Nephron (organoid): Measurements from ENCODE around the gene LGR6.

ENCODE experiments used
- H3K27ac Mint-ChIP-seq, 3 experiments: 2 replicates each; pipeline ENCODE4 v1.8.0; 2020; ENCODE audit warnings: mixed read lengths in 3 of 3, mild to moderate bottlenecking in 2 of 3, moderate library complexity in 1 of 3
- H3K27me3 Mint-ChIP-seq: 2 replicates; pipeline ENCODE4 v1.8.0; 2021; ENCODE audit warnings: low read depth, mild to moderate bottlenecking, moderate library complexity, mixed read lengths
- H3K36me3 Mint-ChIP-seq: 2 replicates; pipeline ENCODE4 v1.8.0; 2020; ENCODE audit warnings: low read depth, mixed read lengths
- H3K4me1 Mint-ChIP-seq: 2 replicates; pipeline ENCODE4 v1.8.0; 2020; ENCODE audit warnings: mixed read lengths
- H3K4me3 Mint-ChIP-seq, 3 experiments: 2 replicates each; pipeline ENCODE4 v1.8.0; 2020; ENCODE audit warnings: mild to moderate bottlenecking in 3 of 3, mixed read lengths in 3 of 3, moderate library complexity in 2 of 3
- H3K9me3 Mint-ChIP-seq: 2 replicates; pipeline ENCODE4 v1.8.0; 2020; ENCODE audit warnings: mixed read lengths
- CTCF ChIP-seq, 3 experiments: fragments of 200-600 bp; sonication (generic); IDR thresholded peaks; one replicate each; pipeline ENCODE4 v1.5.0; 2021; ENCODE audit warnings: antibody characterized with exemption in 3 of 3; ENCODE audit not compliant: unreplicated experiment in 3 of 3

LGR6 gene

GRCh38 chr1:202282596-202283283, 89.1 kb downstream of the LGR6 start:
- Mint-ChIP-seq H3K4me3 (peak overlapping the region in 1 of 3 experiments; percentile 16), H3K4me1 (peaks cover 81% of the 10 kb centered on the region), H3K36me3 (no peaks in the 10 kb centered on the region), H3K27me3 (peaks cover 18% of the 10 kb centered on the region), H3K9me3 (no peaks in the 10 kb centered on the region), H3K27ac (peak overlapping the region; percentile 77 to 79 (median 78))
- no peak for TF ChIP-seq CTCF (IDR thresholded peaks at IDR 0.05; ENCODE audit: unreplicated experiment in 3 of 3)

GRCh38 chr1:202283379-202283844, 89.8 kb downstream of the LGR6 start:
- Mint-ChIP-seq H3K4me1 (peaks cover 81% of the 10 kb centered on the region), H3K4me3 (no peak overlapping the region), H3K36me3 (no peaks in the 10 kb centered on the region), H3K9me3 (no peaks in the 10 kb centered on the region), H3K27ac (peak overlapping the region; percentile 52 to 78 (median 69)), H3K27me3 (peaks cover 21% of the 10 kb centered on the region)
- no peak for TF ChIP-seq CTCF (IDR thresholded peaks at IDR 0.05; ENCODE audit: unreplicated experiment in 3 of 3)

- Mint-ChIP-seq H3K36me3 (no peaks in the 10 kb centered on the region), H3K27me3 (peaks cover 20% of the 10 kb centered on the region), H3K4me1 (peaks cover 80% of the 10 kb centered on the region), H3K9me3 (no peaks in the 10 kb centered on the region), H3K27ac (peak overlapping the region in 2 of 3 experiments; percentile 10 to 54), H3K4me3 (no peak overlapping the region)
- no peak for TF ChIP-seq CTCF (IDR thresholded peaks at IDR 0.05; ENCODE audit: unreplicated experiment in 3 of 3)
These were observed 90.4 kb downstream of the LGR6 start for GRCh38 chr1:202283991-202284390.

- no peaks in the 10 kb centered on the region for H3K36me3 Mint-ChIP-seq
- no peak for TF ChIP-seq CTCF (IDR thresholded peaks at IDR 0.05; ENCODE audit: unreplicated experiment in 3 of 3)
- peaks cover 19% of the 10 kb centered on the region for H3K27me3 Mint-ChIP-seq
- no peaks in the 10 kb centered on the region for H3K9me3 Mint-ChIP-seq
- H3K4me1 Mint-ChIP-seq = peaks cover 73% of the 10 kb centered on the region
- H3K27ac Mint-ChIP-seq = peak overlapping the region in 1 of 3 experiments; percentile 31
- H3K4me3 Mint-ChIP-seq = peak overlapping the region in 1 of 3 experiments; percentile 8
These were observed 92.3 kb downstream of the LGR6 start for GRCh38 chr1:202285908-202286307.

- no peak for TF ChIP-seq CTCF (IDR thresholded peaks at IDR 0.05; ENCODE audit: unreplicated experiment in 3 of 3)
- no peaks in the 10 kb centered on the region for H3K9me3 Mint-ChIP-seq
- peaks cover 73% of the 10 kb centered on the region for H3K4me1 Mint-ChIP-seq
- H3K36me3 Mint-ChIP-seq = no peaks in the 10 kb centered on the region
- peaks cover 16% of the 10 kb centered on the region for H3K27me3 Mint-ChIP-seq
- peak overlapping the region; percentile 31 to 64 (median 61) for H3K27ac Mint-ChIP-seq
- peak overlapping the region in 2 of 3 experiments; percentile 34 to 40 for H3K4me3 Mint-ChIP-seq
These were observed 93.1 kb downstream of the LGR6 start for GRCh38 chr1:202286622-202287097.

- TF ChIP-seq CTCF (IDR thresholded peaks at IDR 0.05; ENCODE audit: unreplicated experiment in 3 of 3) = no peak
- H3K36me3 Mint-ChIP-seq = no peaks in the 10 kb centered on the region
- no peaks in the 10 kb centered on the region for H3K9me3 Mint-ChIP-seq
- H3K4me1 Mint-ChIP-seq = peaks cover 73% of the 10 kb centered on the region
- no peak overlapping the region for H3K4me3 Mint-ChIP-seq
- H3K27me3 Mint-ChIP-seq = peaks cover 16% of the 10 kb centered on the region
- peak overlapping the region in 1 of 3 experiments; percentile 5 for H3K27ac Mint-ChIP-seq
These were observed 93.6 kb downstream of the LGR6 start for GRCh38 chr1:202287196-202287595.
